NB4 (cell line): ENCODE measurements around the gene VIPR2.

Experiments used
- CTCF ChIP-seq: IDR thresholded peaks from one replicate; pipeline ENCODE4 v1.5.1; 2012; ENCODE audit warnings: low read depth, low read length
- MYC ChIP-seq: IDR thresholded peaks from 2 replicates; pipeline ENCODE4 v1.6.1; 2011; ENCODE audit warnings: low read depth, low read length
- POLR2A ChIP-seq: IDR thresholded peaks from 2 replicates; pipeline ENCODE4 v1.6.1; 2011; ENCODE audit warnings: mild to moderate bottlenecking; ENCODE audit not compliant: insufficient read length; ENCODE audit errors: extremely low read depth

- TF ChIP-seq MYC = no peak
- no peak for TF ChIP-seq CTCF
- no peak for TF ChIP-seq POLR2A
Observed at GRCh38 chr7:159060440-159060839, 84.2 kb downstream of the VIPR2 start.
